ENCODE results near the gene FOSB. TPM values are rescaled to one million over a fixed set of nuclear protein-coding genes. Genes with fewer than 3 reads are reported as not detected.
A peak's percentile ranks its signal among the peaks of the same experiment; 100 is the strongest.

The FOSB gene
- total and polyA plus RNA-seq, 9 of the 15 experiments (the other 6 are each of a cell fraction or from before 2014, with no cell fraction given), result 0.11 to 2.7 (median 0.73) TPM

DNA sequence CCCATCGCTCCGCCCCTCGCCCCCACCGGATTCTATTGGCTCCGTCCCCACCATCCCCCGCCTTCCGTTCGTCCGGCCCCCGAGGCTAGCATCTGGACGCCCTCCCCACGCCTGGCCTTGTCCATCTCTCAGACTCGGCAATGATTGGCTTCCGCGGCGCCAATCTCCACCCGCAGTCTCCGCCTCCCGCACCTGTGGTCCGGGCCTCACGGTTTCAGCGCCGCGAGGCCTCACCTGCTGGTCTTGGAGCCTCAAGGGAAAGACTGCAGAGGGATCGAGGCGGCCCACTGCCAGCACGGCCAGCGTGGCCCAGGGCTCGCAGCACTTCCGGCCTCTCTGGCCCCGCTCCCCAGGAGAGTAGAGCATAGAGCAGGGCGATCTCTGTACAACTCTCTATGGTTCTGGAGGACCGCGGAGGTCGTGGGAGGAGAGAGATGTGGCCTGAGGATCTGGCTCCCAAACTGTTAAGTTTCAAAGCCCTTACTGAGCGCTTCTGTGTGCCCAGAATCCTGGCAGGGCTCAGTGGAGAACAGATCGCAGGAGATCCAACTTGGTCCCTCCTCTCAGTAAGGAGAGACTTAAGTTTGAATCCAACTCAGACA lies 44.1 kb upstream of the FOSB start, which contains the start of gene ERCC1 (continued):
- TF ChIP-seq, protein P1, sequence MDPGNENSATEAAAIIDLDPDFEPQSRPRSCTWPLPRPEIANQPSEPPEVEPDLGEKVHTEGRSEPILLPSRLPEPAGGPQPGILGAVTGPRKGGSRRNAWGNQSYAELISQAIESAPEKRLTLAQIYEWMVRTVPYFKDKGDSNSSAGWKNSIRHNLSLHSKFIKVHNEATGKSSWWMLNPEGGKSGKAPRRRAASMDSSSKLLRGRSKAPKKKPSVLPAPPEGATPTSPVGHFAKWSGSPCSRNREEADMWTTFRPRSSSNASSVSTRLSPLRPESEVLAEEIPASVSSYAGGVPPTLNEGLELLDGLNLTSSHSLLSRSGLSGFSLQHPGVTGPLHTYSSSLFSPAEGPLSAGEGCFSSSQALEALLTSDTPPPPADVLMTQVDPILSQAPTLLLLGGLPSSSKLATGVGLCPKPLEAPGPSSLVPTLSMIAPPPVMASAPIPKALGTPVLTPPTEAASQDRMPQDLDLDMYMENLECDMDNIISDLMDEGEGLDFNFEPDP (CRISPR knock-in tag; IDR thresholded peaks at IDR 0.05), result no peak
- TF ChIP-seq ZNF121 (CRISPR knock-in tag; conservative IDR thresholded peaks at IDR 0.05) (no peak), CCNT2 (IDR thresholded peaks at IDR 0.05; ENCODE audit: borderline replicate concordance, extremely low read depth, insufficient read length, low read depth, low read length) (peak; percentile 48), ZBTB7A (IDR thresholded peaks at IDR 0.05; ENCODE audit: borderline replicate concordance, control insufficient read depth, low read depth, low read length) (no peak), HCFC1 (IDR thresholded peaks at IDR 0.05; ENCODE audit: low read depth, low read length) (peak; percentile 78), STAT5B (CRISPR knock-in tag; IDR thresholded peaks at IDR 0.05) (no peak), CHD2 (IDR thresholded peaks at IDR 0.05; ENCODE audit: low read depth, low read length) (0 out of 2 replicates have a peak, but pooled peaks have one; percentile 49), GTF2E2 (tag; IDR thresholded peaks at IDR 0.05) (peak; percentile 86), RBM17 (IDR thresholded peaks at IDR 0.05; ENCODE audit: borderline replicate concordance, low read depth, low read length) (no peak), TAF7 (tag; IDR thresholded peaks at IDR 0.05) (peak; percentile 52), NRF1 (conservative IDR thresholded peaks at IDR 0.05 in 1 of 2, IDR thresholded peaks at IDR 0.05 in 1 of 2) (peak; percentile 57 to 71), ZNF146 (CRISPR knock-in tag; IDR thresholded peaks at IDR 0.05; ENCODE audit: unreplicated experiment) (no peak), GATAD2B (IDR thresholded peaks at IDR 0.05; ENCODE audit: borderline replicate concordance) (no peak), BMI1 (IDR thresholded peaks at IDR 0.05; ENCODE audit: low read length) (no peak), THRAP3 (IDR thresholded peaks at IDR 0.05; ENCODE audit: borderline replicate concordance) (0 out of 2 replicates have a peak, but pooled peaks have one; percentile 68), KAT2B (IDR thresholded peaks at IDR 0.05; ENCODE audit: low read depth, low read length) (peak; percentile 29), PHF8 (IDR thresholded peaks at IDR 0.05; ENCODE audit: borderline replicate concordance, low read length) (peak; percentile 94), TEAD4 (IDR thresholded peaks at IDR 0.05; ENCODE audit: low read length) (peak; percentile 23; the same call in 1 of the 2 replicates), TEAD4 (CRISPR knock-in tag; IDR thresholded peaks at IDR 0.05; ENCODE audit: borderline replicate concordance) (no peak), RCOR1 (IDR thresholded peaks at IDR 0.05; ENCODE audit: borderline replicate concordance in 1 of 2, low read depth in 2 of 2, low read length in 2 of 2) (peak in 1 of 2 experiments; percentile 62; a peak in 3 of 4 replicates), NCOA1 (IDR thresholded peaks at IDR 0.05; ENCODE audit: low read depth) (peak; percentile 16; the same call in 1 of the 2 replicates), ESRRB (CRISPR knock-in tag; IDR thresholded peaks at IDR 0.05; ENCODE audit: borderline replicate concordance) (no peak)
- TF ChIP-seq, protein P2, sequence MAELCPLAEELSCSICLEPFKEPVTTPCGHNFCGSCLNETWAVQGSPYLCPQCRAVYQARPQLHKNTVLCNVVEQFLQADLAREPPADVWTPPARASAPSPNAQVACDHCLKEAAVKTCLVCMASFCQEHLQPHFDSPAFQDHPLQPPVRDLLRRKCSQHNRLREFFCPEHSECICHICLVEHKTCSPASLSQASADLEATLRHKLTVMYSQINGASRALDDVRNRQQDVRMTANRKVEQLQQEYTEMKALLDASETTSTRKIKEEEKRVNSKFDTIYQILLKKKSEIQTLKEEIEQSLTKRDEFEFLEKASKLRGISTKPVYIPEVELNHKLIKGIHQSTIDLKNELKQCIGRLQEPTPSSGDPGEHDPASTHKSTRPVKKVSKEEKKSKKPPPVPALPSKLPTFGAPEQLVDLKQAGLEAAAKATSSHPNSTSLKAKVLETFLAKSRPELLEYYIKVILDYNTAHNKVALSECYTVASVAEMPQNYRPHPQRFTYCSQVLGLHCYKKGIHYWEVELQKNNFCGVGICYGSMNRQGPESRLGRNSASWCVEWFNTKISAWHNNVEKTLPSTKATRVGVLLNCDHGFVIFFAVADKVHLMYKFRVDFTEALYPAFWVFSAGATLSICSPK (IDR thresholded peaks at IDR 0.05; ENCODE audit: borderline replicate concordance), result no peak
- TF ChIP-seq, protein P3, sequence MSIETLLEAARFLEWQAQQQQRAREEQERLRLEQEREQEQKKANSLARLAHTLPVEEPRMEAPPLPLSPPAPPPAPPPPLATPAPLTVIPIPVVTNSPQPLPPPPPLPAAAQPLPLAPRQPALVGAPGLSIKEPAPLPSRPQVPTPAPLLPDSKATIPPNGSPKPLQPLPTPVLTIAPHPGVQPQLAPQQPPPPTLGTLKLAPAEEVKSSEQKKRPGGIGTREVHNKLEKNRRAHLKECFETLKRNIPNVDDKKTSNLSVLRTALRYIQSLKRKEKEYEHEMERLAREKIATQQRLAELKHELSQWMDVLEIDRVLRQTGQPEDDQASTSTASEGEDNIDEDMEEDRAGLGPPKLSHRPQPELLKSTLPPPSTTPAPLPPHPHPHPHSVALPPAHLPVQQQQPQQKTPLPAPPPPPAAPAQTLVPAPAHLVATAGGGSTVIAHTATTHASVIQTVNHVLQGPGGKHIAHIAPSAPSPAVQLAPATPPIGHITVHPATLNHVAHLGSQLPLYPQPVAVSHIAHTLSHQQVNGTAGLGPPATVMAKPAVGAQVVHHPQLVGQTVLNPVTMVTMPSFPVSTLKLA (conservative IDR thresholded peaks at IDR 0.05), result peak; percentile 83 to 93
